ENCODE measurements around the gene ADCY7.
"Not testable (repeated sequence)": the region's sequence is repeated elsewhere in the genome, so short reads cannot be mapped to it uniquely, and the experiment has no call there.

The ADCY7 gene

GRCh38 chr16:50266337-50267091, at the start of gene ADCY7:
TSS of gene ADCY7 (plus strand) at chr16:50266551. CDS start at chr16:50288180, 21,629 bp downstream.
- DNase-seq (ENCODE audit: low read depth in 2 of 2): peak; percentile 73 to 81

DNA sequence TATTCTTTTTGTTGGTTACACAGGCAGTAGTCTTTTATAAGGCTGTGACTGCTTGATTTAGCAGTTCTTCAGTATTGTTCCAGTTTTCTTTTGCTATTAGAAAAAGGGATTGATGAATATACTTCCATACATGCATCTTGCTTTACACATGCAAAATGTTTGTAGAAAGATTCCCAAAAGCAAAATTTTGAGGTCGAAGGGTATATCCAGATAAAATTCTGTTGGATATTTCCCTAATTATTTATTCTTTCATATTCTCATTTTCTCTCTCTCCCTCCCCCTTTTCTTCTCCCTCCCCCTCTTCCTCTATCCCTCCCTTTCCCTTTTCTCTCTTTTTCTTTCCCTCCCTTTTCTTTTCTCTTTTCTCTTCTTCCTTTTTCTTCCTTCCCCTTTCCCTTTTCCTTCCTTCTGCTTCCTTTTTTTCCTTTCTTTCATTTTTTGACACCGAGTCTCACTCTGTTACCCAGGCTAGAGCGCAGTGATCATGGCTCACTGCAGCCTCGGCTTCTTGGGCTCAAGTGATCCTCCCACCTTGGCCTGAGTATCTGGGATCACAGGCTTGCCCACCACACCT, 46.9 kb upstream of the ADCY7 start:
- no peak for DNase-seq (ENCODE audit: low read depth in 2 of 2)

- no peak for DNase-seq (ENCODE audit: low read depth in 2 of 2)
Measured at GRCh38 chr16:50224286-50224685, 42.1 kb upstream of the ADCY7 start.

- no peak for DNase-seq (ENCODE audit: low read depth in 2 of 2)
Measured at GRCh38 chr16:50227120-50227519, 39.2 kb upstream of the ADCY7 start.

GRCh38 chr16:50227665-50228064, 38.7 kb upstream of the ADCY7 start:
- DNase-seq (ENCODE audit: low read depth in 2 of 2): no peak

- no peak for DNase-seq (ENCODE audit: low read depth in 2 of 2)
Measured at GRCh38 chr16:50228364-50228868, 37.9 kb upstream of the ADCY7 start.

- no peak for DNase-seq (ENCODE audit: low read depth in 2 of 2)
Measured at GRCh38 chr16:50229149-50229726, 37.1 kb upstream of the ADCY7 start.

- no peak for DNase-seq (ENCODE audit: low read depth in 2 of 2)
Measured at GRCh38 chr16:50234771-50235556, 31.4 kb upstream of the ADCY7 start.

DNA sequence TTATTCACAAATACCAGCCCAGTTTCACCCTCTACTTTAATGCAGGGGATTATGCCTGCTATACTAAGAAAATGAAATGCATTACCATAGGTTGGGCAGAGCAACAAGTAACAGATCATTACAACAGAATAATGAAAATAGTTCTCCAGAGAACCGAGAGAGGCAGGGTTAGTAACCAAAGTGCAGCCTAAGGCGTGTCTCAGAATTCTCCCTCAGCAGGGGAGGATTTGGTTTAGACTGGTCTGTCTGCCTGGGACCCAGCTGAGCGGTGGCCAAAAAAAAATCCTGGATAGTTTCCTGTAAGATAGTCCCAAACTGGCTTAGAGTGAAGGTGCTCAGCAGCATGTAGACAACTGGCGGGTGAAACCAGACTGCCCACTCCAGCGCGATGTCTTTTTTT, 30.8 kb upstream of the ADCY7 start:
- no peak for DNase-seq (ENCODE audit: low read depth in 2 of 2)

GRCh38 chr16:50238314-50238713, 28.0 kb upstream of the ADCY7 start:
- DNase-seq (ENCODE audit: low read depth in 2 of 2): no peak

GRCh38 chr16:50238868-50239301, 27.5 kb upstream of the ADCY7 start:
- no peak for DNase-seq (ENCODE audit: low read depth in 2 of 2)

GRCh38 chr16:50243024-50243423, 23.3 kb upstream of the ADCY7 start:
- not testable (repeated sequence) for DNase-seq (ENCODE audit: low read depth in 2 of 2)

DNA sequence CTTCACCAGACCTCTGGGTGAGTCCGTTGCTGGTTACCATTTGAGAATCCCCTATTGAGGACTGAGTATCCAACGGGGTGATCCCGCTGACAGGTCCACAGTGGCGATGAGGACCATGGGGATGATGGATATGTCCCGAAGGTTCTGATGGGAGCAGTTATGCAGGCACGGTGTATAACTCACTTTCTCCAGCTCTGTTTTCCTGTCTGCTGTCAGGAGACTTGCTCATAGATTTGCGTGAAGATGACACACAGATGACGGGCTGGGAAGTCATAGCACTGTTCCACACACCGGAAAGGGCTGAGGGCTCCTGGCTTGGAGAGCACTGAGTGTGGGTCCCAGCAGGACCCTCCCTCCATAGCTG, 22.2 kb upstream of the ADCY7 start:
- no peak for DNase-seq (ENCODE audit: low read depth in 2 of 2)

GRCh38 chr16:50244504-50245416, 21.6 kb upstream of the ADCY7 start:
- DNase-seq (ENCODE audit: low read depth in 2 of 2): no peak

DNA sequence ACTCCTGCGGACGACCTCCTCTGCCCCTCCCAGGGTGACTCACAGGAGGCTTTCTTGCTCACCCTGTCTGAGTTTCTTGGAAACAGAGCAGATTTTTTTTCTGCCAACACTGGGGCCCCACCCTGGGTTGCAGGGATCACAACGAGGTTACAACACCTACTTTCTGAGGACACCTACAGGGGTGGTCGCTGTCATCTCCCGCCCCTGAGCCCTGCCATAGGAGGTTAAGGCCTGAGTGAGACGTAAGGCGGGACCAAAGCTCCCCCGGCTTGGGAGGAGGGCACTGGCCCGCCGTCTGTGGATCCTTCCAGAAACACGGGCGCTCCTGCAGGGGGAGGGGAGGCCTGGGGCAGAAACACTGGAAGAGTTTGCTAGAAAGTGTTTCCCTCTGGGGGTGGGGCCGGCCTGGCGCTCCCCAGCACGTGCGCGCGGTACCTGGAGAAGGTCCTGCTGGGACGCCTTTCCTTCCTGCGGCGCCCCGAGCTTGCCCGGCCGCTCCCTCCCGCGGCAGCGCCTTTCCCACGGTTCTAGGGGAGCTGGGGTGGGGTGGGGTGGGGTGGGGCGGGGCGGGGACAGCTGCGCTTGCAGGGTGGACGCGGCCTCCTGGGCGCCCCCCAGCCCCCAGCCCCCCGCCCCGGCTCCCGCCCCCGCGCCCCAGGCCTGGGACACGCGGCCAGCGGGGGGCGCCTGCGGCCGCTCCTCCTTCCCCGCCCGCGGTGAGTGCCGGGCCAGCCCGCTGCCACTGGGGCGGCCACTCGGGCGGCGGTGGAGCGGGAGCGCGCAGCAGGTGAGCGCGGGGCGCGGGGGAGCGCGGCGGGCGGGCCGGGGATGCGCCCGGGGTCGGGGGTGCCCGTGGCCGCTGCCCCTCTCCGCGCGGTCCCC, 20.7 kb upstream of the ADCY7 start:
- peak in 1 of 2 donors; percentile 54 for DNase-seq (ENCODE audit: low read depth in 2 of 2)

GRCh38 chr16:50246299-50247122, 19.8 kb upstream of the ADCY7 start:
- no peak for DNase-seq (ENCODE audit: low read depth in 2 of 2)

GRCh38 chr16:50247123-50247905, 19.0 kb upstream of the ADCY7 start:
- DNase-seq (ENCODE audit: low read depth in 2 of 2): no peak

DNA sequence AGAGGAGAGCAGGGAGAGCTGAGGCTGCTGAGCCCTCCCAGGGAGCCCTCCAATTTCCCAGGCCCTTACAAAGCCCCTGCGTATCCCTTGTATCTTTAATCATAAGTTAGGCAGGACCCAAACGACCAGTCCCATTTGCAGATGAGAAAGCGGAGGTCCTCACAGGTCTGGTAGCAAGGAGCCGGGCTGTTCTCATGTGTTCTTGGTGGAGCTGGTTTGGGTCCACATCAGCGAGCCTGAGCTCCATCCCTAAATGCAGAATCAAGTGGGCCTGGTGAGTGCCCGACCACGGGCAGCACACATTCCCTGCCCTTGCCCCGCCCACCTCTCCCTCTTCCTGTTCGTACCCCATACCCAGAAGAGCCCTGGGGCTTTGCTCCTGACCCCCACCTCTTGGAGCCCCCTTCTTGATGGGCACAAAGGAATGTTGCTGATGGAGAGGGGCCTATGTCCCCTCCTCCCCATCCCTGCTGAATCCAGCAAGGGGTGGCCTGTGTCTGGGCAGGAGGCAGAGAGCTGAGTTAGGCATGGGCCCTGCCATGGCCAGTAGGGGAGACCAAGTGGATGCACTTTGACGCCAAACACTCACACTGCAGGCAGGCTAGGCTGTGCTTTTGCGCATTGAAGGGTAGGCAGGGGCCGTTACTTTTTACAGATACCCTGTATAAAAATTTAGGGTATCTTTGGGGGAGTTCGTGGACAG, 18.3 kb upstream of the ADCY7 start:
- DNase-seq (ENCODE audit: low read depth in 2 of 2): no peak

Measured in stimulated activated CD4-positive, alpha-beta T cell treated with anti-CD3 and anti-CD28 coated beads, Interleukin-4, amount 100 ng/mL, for 48 hours (primary cell).